ENCODE measurements around the gene NIP7.
A peak's percentile ranks its signal among the peaks of the same experiment; 100 is the strongest.

Gene NIP7

DNA sequence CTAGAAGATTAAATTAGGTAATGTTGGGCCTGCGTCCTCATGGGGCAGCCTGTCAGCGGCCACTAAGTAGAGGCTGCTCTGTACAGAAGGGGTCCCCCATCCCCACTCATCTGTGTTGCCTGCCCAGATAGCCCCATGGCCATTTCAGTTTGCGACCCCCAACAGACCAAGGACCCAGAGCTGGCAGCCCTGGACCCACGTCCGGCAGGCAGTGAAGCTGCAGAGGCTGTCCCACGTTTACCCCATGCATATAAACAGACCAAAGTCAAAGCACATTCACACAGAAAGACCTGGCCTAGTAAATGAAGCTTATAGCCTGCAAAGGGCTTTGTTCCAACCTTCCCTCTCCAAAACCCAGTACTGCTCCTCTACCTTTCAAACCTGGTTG lies 13.8 kb upstream of the NIP7 start:
- no peak for DNase-seq (ENCODE audit: low spot score)
- TF ChIP-seq, protein P1, sequence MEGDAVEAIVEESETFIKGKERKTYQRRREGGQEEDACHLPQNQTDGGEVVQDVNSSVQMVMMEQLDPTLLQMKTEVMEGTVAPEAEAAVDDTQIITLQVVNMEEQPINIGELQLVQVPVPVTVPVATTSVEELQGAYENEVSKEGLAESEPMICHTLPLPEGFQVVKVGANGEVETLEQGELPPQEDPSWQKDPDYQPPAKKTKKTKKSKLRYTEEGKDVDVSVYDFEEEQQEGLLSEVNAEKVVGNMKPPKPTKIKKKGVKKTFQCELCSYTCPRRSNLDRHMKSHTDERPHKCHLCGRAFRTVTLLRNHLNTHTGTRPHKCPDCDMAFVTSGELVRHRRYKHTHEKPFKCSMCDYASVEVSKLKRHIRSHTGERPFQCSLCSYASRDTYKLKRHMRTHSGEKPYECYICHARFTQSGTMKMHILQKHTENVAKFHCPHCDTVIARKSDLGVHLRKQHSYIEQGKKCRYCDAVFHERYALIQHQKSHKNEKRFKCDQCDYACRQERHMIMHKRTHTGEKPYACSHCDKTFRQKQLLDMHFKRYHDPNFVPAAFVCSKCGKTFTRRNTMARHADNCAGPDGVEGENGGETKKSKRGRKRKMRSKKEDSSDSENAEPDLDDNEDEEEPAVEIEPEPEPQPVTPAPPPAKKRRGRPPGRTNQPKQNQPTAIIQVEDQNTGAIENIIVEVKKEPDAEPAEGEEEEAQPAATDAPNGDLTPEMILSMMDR (IDR thresholded peaks at IDR 0.05; ENCODE audit: extremely low read depth, missing control alignments), result no peak

DNA sequence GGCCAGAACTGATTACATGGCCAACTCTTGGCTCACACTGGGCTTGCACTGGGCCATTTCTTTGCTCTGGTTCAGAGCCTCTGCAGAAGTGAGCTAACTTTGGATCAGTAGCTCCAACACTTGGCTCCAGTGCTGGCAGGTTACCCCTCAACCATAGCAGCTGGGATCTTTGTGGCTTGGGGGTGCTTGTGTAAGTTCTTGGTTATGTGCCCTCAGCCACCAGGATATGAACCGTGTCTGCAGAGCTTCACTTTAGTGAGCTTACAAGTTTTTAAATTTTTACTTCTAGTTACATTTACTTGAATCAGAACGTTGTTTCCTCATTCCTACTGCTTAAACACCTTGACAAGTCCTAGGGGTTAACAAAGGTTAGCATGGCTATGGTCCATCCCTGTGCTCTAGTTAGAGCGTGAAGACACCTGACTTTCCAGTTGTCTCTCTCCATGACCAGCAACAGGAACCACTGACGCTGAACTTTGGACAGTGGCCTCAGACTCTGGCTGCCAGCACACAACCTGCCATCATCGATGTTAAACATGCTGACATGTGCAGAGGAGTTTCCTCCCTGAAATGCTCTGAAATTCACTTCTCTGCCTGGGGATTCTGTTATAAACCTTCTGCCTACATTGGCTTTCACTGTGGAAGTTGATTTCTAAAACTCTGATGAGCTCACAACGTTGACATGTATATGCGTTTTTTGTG lies 13.2 kb upstream of the NIP7 start:
- DNase-seq (ENCODE audit: low spot score), result no peak
- TF ChIP-seq, protein P1 (IDR thresholded peaks at IDR 0.05; ENCODE audit: extremely low read depth, missing control alignments), result no peak

DNA sequence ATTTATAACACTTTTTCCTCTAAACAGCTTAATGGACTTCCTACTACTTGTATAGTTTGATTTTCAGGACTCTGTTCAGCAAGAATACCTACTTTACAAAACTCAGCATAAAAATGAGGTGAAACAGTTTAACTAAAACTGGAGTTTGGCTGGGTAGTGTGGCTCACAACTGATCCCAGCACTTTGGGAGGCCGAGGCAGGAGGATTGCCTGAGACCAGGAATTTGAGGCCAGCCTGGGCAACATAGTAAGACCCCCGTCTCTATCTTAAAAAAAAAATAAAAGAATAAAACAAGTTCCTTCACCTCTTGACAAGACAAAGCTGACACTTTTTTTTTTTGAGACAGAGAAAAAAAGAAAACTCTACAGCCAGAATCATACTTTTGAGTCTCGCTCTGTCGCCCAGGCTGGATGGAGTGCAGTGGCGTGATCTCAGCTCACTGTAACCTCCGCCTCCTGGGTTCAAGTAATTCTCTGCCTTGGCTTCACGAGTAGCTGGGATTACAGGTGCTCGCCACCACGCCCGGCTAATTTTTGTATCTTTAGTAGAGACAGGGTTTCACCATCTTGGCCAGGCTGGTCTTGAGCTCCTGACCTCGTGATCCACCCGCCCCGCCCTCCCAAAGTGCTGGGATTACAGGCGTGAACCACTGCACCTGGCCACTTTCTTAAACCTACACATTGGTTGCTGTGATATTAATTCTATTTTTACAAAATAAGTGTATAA lies 11.8 kb upstream of the NIP7 start:
- TF ChIP-seq, protein P1 (IDR thresholded peaks at IDR 0.05; ENCODE audit: extremely low read depth, missing control alignments), result no peak
- DNase-seq (ENCODE audit: low spot score), result no peak

DNA sequence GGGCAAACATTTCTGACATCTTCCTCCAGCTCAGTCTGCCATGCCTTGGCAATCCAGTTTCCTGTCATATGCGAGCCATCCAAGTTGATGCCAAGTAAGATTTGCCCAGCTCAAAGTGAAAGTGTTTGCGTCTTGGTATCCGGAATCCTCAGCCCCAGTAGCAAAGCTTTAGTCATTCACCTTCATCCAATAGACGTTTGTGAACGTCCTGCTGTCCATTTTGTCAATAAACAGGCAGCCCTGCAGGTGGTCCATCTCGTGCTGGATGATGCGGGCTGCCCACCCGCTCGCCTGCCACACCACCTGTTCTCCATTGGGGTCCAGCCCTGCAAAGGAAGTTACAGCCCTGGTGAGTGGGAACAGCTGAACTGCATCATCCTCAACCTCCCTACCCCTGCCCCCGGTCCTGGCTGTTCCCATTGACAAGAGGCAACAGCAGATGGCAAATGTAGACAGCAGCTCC lies 10.7 kb upstream of the NIP7 start:
- TF ChIP-seq, protein P1 (IDR thresholded peaks at IDR 0.05; ENCODE audit: extremely low read depth, missing control alignments), result no peak
- no peak for DNase-seq (ENCODE audit: low spot score)

DNA sequence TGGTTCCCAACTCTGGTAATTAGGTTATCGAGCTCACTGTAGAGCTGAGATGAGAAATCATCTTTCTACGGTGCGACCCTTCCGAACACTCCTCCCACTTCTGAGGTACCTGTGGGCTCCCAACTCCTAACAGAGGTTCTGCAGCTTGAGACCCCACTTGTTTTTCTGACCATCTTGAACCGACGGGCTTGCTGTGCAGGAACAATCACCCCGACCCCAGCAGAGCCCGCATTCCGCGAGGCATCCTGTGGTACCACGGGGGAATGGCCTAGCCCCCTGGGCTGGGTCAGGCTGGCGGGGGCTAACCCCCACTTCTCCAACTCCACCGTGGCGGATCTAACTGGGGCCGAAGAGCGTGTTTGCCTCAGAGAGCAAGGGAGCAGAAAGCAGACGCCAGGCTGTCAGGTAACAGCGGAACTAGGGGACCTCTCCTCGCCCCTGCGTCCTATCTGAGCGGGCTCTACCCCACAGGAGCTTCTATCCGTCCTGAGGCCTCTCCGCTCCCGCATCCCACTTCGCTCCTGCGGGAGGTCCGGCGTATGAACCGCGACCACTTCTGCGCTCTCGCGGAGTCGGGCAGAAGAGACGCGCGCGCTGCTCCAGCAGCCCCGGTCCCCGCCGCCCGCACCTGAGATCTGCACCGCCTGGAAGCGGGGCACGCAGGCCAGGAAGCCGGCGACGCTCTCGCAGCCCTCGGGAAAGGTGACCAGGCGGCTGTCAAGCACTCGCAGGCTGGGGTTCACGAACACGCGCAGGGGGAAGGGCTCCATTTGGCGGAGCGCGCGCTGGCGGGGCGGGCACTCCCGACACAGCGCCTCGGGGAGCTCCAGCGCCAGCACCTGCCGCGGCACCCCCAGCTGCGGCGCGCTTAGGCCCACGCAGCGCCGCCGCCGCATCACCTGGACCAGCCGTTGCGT lies 9.9 kb upstream of the NIP7 start:
- TF ChIP-seq, protein P1 (IDR thresholded peaks at IDR 0.05; ENCODE audit: extremely low read depth, missing control alignments), result no peak

DNA sequence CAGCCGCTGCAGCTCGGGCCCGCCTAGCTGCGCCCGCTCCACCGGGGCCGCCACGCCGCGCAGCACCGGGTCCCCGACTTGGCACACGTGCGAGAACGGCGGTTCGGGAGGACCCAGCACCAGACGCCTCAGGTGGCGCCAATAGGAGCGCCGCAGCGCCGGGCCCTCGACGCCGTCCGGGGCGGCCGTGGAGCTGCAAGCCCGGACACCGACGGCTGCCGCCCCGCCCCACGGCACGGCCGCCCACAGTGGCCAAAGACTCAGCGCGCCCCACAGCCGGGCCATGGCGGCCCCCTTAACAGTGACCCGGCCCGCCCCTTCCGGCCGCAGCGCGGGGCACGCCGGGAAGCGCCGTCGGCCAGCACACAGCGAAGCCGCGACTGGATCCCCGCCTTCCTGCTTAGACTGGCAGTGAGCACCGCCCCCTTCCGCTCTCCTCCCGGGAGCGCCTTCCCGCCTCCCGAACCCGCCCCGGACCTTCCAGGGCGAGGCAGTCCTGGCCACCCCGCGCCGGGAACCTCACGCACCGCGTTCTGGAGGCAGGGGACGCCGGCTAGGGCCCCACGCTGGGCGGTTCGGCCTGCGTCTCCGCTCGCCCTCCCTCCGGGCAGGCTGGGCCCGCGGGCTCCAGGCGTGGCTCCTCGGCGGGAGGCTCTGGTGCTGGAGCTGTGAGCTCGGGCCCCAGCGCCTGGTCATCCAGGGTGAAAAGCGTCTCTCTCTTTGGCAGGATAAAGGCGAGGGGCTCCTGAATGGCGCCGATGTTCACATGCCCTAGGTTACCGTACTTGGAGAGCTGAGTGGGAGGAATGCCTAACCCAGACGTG lies 9.1 kb upstream of the NIP7 start, which contains the start of gene PDF:
PDF (minus strand) TSS at position 303 of the 824 bp plus-strand sequence; CDS start at position 285, 18 bp downstream.
- TF ChIP-seq, protein P1 (IDR thresholded peaks at IDR 0.05; ENCODE audit: extremely low read depth, missing control alignments), result no peak
- DNase-seq (ENCODE audit: low spot score), result peak; percentile 98

More for the DNA sequence above, 9.9 kb upstream of the NIP7 start:
- peak; percentile 72 for DNase-seq (ENCODE audit: low spot score)
